ENCODE data around the gene SLC12A9. TPM values are rescaled to one million over a fixed set of nuclear protein-coding genes. Genes with fewer than 3 reads are reported as not detected.
A peak's percentile ranks its signal among the peaks of the same experiment; 100 is the strongest.
"Not testable (repeated sequence)": the region's sequence is repeated elsewhere in the genome, so short reads cannot be mapped to it uniquely, and the experiment has no call there.

The SLC12A9 gene
- 20.7 TPM for polyA plus RNA-seq (ENCODE audit: insufficient read length)

GRCh38 chr7:100852048-100852872, at the start of gene SLC12A9:
SLC12A9 (plus strand) TSS chr7:100852713; CDS start chr7:100854198, 1,485 bp downstream.
- DNase-seq (ENCODE audit: low read depth): no peak

GRCh38 chr7:100802951-100803350, 49.6 kb upstream of the SLC12A9 start:
- no peak for DNase-seq (ENCODE audit: low read depth)

- DNase-seq (ENCODE audit: low read depth): peak; percentile 67
Observed at GRCh38 chr7:100803398-100804161, 48.9 kb upstream of the SLC12A9 start.

GRCh38 chr7:100804681-100805431, 47.7 kb upstream of the SLC12A9 start:
- DNase-seq (ENCODE audit: low read depth): no peak

- no peak for DNase-seq (ENCODE audit: low read depth)
Observed at GRCh38 chr7:100806276-100806675, 46.2 kb upstream of the SLC12A9 start.

GRCh38 chr7:100806883-100807282, 45.6 kb upstream of the SLC12A9 start:
- DNase-seq (ENCODE audit: low read depth): not testable (repeated sequence)

- no peak for DNase-seq (ENCODE audit: low read depth)
Observed at GRCh38 chr7:100808354-100808875, 44.1 kb upstream of the SLC12A9 start.

GRCh38 chr7:100811480-100811879, 41.0 kb upstream of the SLC12A9 start:
- no peak for DNase-seq (ENCODE audit: low read depth)

GRCh38 chr7:100812729-100813128, 39.8 kb upstream of the SLC12A9 start:
- no peak for DNase-seq (ENCODE audit: low read depth)

- DNase-seq (ENCODE audit: low read depth): not testable (repeated sequence)
Observed at GRCh38 chr7:100816515-100816914, 36.0 kb upstream of the SLC12A9 start.

GRCh38 chr7:100817097-100817496, 35.4 kb upstream of the SLC12A9 start:
- DNase-seq (ENCODE audit: low read depth): no peak

- DNase-seq (ENCODE audit: low read depth): no peak
Observed at GRCh38 chr7:100818366-100818765, 34.1 kb upstream of the SLC12A9 start.

- no peak for DNase-seq (ENCODE audit: low read depth)
Observed at GRCh38 chr7:100818825-100819224, 33.7 kb upstream of the SLC12A9 start.

- no peak for DNase-seq (ENCODE audit: low read depth)
Observed at GRCh38 chr7:100819586-100819985, 32.9 kb upstream of the SLC12A9 start.

- DNase-seq (ENCODE audit: low read depth): no peak
Observed at GRCh38 chr7:100822236-100823139, 30.0 kb upstream of the SLC12A9 start.

GRCh38 chr7:100823140-100823525, 29.4 kb upstream of the SLC12A9 start:
- no peak for DNase-seq (ENCODE audit: low read depth)

GRCh38 chr7:100823534-100823933, 29.0 kb upstream of the SLC12A9 start:
- DNase-seq (ENCODE audit: low read depth): no peak

- no peak for DNase-seq (ENCODE audit: low read depth)
Observed at GRCh38 chr7:100824499-100825214, 27.9 kb upstream of the SLC12A9 start.

- DNase-seq (ENCODE audit: low read depth): no peak
Observed at GRCh38 chr7:100825215-100825671, 27.3 kb upstream of the SLC12A9 start.

Measured in forelimb muscle (tissue), 1 donor.